Lower lobe of right lung (tissue), 2 donors: ENCODE measurements around the gene RPS6KA2. TPM values are rescaled to one million over a fixed set of nuclear protein-coding genes. Genes with fewer than 3 reads are reported as not detected.
"Not testable (repeated sequence)": the region's sequence is repeated elsewhere in the genome, so short reads cannot be mapped to it uniquely, and the experiment has no call there.

Source experiments
- ATAC-seq, 2 donors: fragments of 200-7000 bp; cut with Tn5 transposase; one replicate each; pipeline ENCODE4 v1.9.1; 2020 to 2022; ENCODE audit warnings: mild to moderate bottlenecking in 2 of 2, moderate library complexity in 2 of 2
- DNase-seq: peaks from one replicate; pipeline ENCODE4 v3.0.0-alpha.2; 2020
- H3K27ac ChIP-seq: fragments of 200-600 bp; one replicate; pipeline ENCODE4 v1.8.0; 2022
- H3K27me3 ChIP-seq: fragments of 200-600 bp; one replicate; pipeline ENCODE4 v1.8.0; 2022; ENCODE audit warnings: low read depth
- H3K36me3 ChIP-seq: fragments of 200-600 bp; one replicate; pipeline ENCODE4 v1.8.0; 2022; ENCODE audit warnings: mild to moderate bottlenecking
- H3K4me1 ChIP-seq: fragments of 200-600 bp; one replicate; pipeline ENCODE4 v1.8.0; 2022
- H3K4me3 ChIP-seq: fragments of 200-600 bp; one replicate; pipeline ENCODE4 v1.8.0; 2022; ENCODE audit warnings: mild to moderate bottlenecking
- H3K9me3 ChIP-seq: fragments of 200-600 bp; one replicate; pipeline ENCODE4 v1.8.0; 2022
- intact Hi-C: fragments of 100-400 bp; cut with DNase I; formaldehyde crosslinking; loops from one replicate; pipeline ENCODE4 v1.11.0; 2022
- total RNA-seq: library from RNA; stranded (reverse); fragmentation: NEBNext Ultra II Directional; extraction: Animal tissue kit (Norgen Biotek cat#: 25700); gene quantifications from one replicate; pipeline ENCODE4 v1.2.1, GENCODE V29; 2021
- TF ChIP-seq, protein P1 (sequence below): fragments of 200-600 bp; IDR thresholded peaks from one replicate; pipeline ENCODE4 v1.8.0; 2022; ENCODE audit warnings: antibody characterized with exemption, mild to moderate bottlenecking
- donor health status: DM: no; HTN: yes; CAD: no; lungs with severe emphysema.

Gene RPS6KA2
- total RNA-seq, 1 donor from 2014 or later: 102 TPM

- H3K27ac ChIP-seq: no peak overlapping the region
- ATAC-seq: no peak
- intact Hi-C loops: no loop called here
- H3K4me3 ChIP-seq: no peak overlapping the region
- H3K9me3 ChIP-seq: no peaks in the 10 kb centered on the region
- peaks cover 20% of the 10 kb centered on the region for H3K36me3 ChIP-seq
- TF ChIP-seq, protein P1, sequence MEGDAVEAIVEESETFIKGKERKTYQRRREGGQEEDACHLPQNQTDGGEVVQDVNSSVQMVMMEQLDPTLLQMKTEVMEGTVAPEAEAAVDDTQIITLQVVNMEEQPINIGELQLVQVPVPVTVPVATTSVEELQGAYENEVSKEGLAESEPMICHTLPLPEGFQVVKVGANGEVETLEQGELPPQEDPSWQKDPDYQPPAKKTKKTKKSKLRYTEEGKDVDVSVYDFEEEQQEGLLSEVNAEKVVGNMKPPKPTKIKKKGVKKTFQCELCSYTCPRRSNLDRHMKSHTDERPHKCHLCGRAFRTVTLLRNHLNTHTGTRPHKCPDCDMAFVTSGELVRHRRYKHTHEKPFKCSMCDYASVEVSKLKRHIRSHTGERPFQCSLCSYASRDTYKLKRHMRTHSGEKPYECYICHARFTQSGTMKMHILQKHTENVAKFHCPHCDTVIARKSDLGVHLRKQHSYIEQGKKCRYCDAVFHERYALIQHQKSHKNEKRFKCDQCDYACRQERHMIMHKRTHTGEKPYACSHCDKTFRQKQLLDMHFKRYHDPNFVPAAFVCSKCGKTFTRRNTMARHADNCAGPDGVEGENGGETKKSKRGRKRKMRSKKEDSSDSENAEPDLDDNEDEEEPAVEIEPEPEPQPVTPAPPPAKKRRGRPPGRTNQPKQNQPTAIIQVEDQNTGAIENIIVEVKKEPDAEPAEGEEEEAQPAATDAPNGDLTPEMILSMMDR: no peak
- no peaks in the 10 kb centered on the region for H3K4me1 ChIP-seq
- no peaks in the 10 kb centered on the region for H3K27me3 ChIP-seq
- DNase-seq: no peak
These were observed 257.3 kb downstream of the RPS6KA2 start for GRCh38 chr6:166369782-166370181.

DNA sequence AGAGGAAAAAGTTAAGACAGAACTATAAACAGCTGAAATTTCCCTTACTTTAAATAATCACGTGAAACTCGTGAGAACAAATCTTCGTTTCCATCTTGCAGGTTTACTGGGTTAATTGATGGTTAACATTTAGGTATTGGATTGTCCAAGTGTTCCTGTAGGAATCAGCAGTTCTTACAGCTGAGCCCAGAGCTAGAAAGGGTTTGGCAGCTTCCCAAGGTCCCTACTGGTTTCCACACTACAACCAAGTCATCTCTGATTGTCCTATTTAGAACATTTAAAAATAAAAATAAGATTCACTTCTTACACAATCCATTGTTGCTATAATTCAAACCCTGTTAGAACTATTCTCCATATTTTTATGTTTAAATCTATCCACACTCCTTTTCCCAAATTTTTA is 260.1 kb downstream of the RPS6KA2 start:
- intact Hi-C loops: no loop called here
- Histone ChIP-seq H3K27ac (no peak overlapping the region), H3K9me3 (no peaks in the 10 kb centered on the region), H3K4me3 (no peak overlapping the region), H3K27me3 (no peaks in the 10 kb centered on the region), H3K36me3 (peaks cover 40% of the 10 kb centered on the region), H3K4me1 (no peaks in the 10 kb centered on the region)
- ATAC-seq: no peak
- no peak for DNase-seq
- TF ChIP-seq, protein P1: no peak

- no peak overlapping the region for H3K4me3 ChIP-seq
- TF ChIP-seq, protein P1: no peak
- H3K36me3 ChIP-seq: peaks cover 40% of the 10 kb centered on the region
- DNase-seq: no peak
- intact Hi-C loops: no loop called here
- no peaks in the 10 kb centered on the region for H3K27me3 ChIP-seq
- no peaks in the 10 kb centered on the region for H3K4me1 ChIP-seq
- H3K9me3 ChIP-seq: no peaks in the 10 kb centered on the region
- ATAC-seq: no peak
- H3K27ac ChIP-seq: no peak overlapping the region
These were observed 261.2 kb downstream of the RPS6KA2 start for GRCh38 chr6:166365806-166366205.

GRCh38 chr6:166365221-166365620 is 261.8 kb downstream of the RPS6KA2 start:
- Histone ChIP-seq H3K27me3 (no peaks in the 10 kb centered on the region), H3K27ac (no peak overlapping the region), H3K36me3 (peaks cover 40% of the 10 kb centered on the region), H3K9me3 (no peaks in the 10 kb centered on the region), H3K4me3 (no peak overlapping the region), H3K4me1 (no peaks in the 10 kb centered on the region)
- intact Hi-C loops: no loop called here
- TF ChIP-seq, protein P1: no peak
- no peak for ATAC-seq
- DNase-seq: no peak

DNA sequence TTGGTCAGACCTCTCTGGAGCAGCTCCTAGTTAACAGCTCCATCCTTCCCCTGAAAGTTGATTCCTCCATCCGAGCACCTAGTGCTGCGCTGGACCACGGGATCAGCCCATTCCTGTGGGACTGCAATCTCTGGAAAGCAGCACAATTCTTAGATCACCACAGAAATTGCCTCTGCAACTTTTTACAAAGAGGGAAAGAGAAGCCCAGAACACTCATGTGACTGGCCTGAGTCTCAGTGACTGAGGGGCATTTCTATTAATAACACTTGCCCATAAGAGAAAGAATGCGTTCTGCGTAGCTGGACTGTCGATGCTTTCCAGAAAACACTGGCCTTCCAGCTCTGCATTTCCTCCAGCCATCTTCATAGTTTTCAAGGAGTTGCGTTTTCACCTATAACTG is 262.6 kb downstream of the RPS6KA2 start:
- no peaks in the 10 kb centered on the region for H3K9me3 ChIP-seq
- no peaks in the 10 kb centered on the region for H3K4me1 ChIP-seq
- H3K27me3 ChIP-seq: no peaks in the 10 kb centered on the region
- no peak overlapping the region for H3K4me3 ChIP-seq
- intact Hi-C loops: no loop called here
- DNase-seq: no peak
- ATAC-seq: no peak
- no peak overlapping the region for H3K27ac ChIP-seq
- H3K36me3 ChIP-seq: peaks cover 40% of the 10 kb centered on the region
- TF ChIP-seq, protein P1: no peak

GRCh38 chr6:166362427-166362826 is 264.6 kb downstream of the RPS6KA2 start:
- H3K27ac ChIP-seq, H3K9me3 ChIP-seq, ATAC-seq, H3K27me3 ChIP-seq, intact Hi-C loops, H3K4me3 ChIP-seq, DNase-seq, H3K4me1 ChIP-seq: not testable (repeated sequence)
- peaks cover 40% of the 10 kb centered on the region for H3K36me3 ChIP-seq
